Measurements from ENCODE around the gene RGS7.

The RGS7 gene

GRCh38 chr1:241332987-241333386, 24.0 kb downstream of the RGS7 start:
- H3K36me3 ChIP-seq (ENCODE audit: control insufficient read depth in 2 of 2, insufficient read depth in 2 of 2, low read length in 2 of 2) = no peaks in the 10 kb centered on the region
- no peak overlapping the region for H3K9ac ChIP-seq (ENCODE audit: low read depth in 1 of 2, low read length in 2 of 2)
- H3K4me1 ChIP-seq (ENCODE audit: control insufficient read depth in 2 of 2, insufficient read depth in 2 of 2, low read length in 2 of 2) = no peaks in the 10 kb centered on the region
- no peak overlapping the region for H3K4me3 ChIP-seq (ENCODE audit: low read length in 2 of 2)
- no peaks in the 10 kb centered on the region for H3K9me3 ChIP-seq (ENCODE audit: control insufficient read depth in 2 of 2, low read length in 2 of 2)
- no peak overlapping the region for H3K27ac ChIP-seq (ENCODE audit: low read depth in 2 of 2, low read length in 2 of 2)
- H3K27me3 ChIP-seq (ENCODE audit: control insufficient read depth in 2 of 2, insufficient read depth in 2 of 2, low read length in 2 of 2) = no peaks in the 10 kb centered on the region

DNA sequence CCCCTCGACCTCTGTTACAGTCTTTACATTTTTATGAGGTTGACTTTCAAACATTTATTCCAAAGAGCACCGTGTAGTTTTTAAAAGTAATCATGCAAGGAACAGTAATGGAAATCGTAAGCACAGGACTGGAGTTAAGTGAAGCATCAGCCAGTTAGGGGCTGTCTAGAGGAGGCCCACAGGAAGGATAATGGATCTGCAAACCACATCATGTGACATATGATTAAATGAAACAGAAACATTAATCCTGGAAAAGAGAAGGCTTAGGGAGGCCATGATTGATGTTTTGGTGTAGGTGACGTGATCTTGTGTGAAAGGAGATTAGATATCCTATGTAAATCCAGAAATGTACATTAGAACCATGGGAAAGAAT, 25.0 kb downstream of the RGS7 start:
- Histone ChIP-seq H3K27me3 (ENCODE audit: control insufficient read depth in 2 of 2, insufficient read depth in 2 of 2, low read length in 2 of 2) (no peaks in the 10 kb centered on the region), H3K9me3 (ENCODE audit: control insufficient read depth in 2 of 2, low read length in 2 of 2) (no peaks in the 10 kb centered on the region), H3K4me3 (ENCODE audit: low read length in 2 of 2) (no peak overlapping the region), H3K27ac (ENCODE audit: low read depth in 2 of 2, low read length in 2 of 2) (no peak overlapping the region), H3K36me3 (ENCODE audit: control insufficient read depth in 2 of 2, insufficient read depth in 2 of 2, low read length in 2 of 2) (no peaks in the 10 kb centered on the region), H3K9ac (ENCODE audit: low read depth in 1 of 2, low read length in 2 of 2) (no peak overlapping the region), H3K4me1 (ENCODE audit: control insufficient read depth in 2 of 2, insufficient read depth in 2 of 2, low read length in 2 of 2) (no peaks in the 10 kb centered on the region)

GRCh38 chr1:241331328-241332036, 25.5 kb downstream of the RGS7 start:
- H3K4me1 ChIP-seq (ENCODE audit: control insufficient read depth in 2 of 2, insufficient read depth in 2 of 2, low read length in 2 of 2) = no peaks in the 10 kb centered on the region
- no peak overlapping the region for H3K4me3 ChIP-seq (ENCODE audit: low read length in 2 of 2)
- H3K36me3 ChIP-seq (ENCODE audit: control insufficient read depth in 2 of 2, insufficient read depth in 2 of 2, low read length in 2 of 2) = no peaks in the 10 kb centered on the region
- H3K27ac ChIP-seq (ENCODE audit: low read depth in 2 of 2, low read length in 2 of 2) = no peak overlapping the region
- H3K27me3 ChIP-seq (ENCODE audit: control insufficient read depth in 2 of 2, insufficient read depth in 2 of 2, low read length in 2 of 2) = no peaks in the 10 kb centered on the region
- no peak overlapping the region for H3K9ac ChIP-seq (ENCODE audit: low read depth in 1 of 2, low read length in 2 of 2)
- no peaks in the 10 kb centered on the region for H3K9me3 ChIP-seq (ENCODE audit: control insufficient read depth in 2 of 2, low read length in 2 of 2)

- no peak overlapping the region for H3K9ac ChIP-seq (ENCODE audit: low read depth in 1 of 2, low read length in 2 of 2)
- no peaks in the 10 kb centered on the region for H3K9me3 ChIP-seq (ENCODE audit: control insufficient read depth in 2 of 2, low read length in 2 of 2)
- no peak overlapping the region for H3K27ac ChIP-seq (ENCODE audit: low read depth in 2 of 2, low read length in 2 of 2)
- no peaks in the 10 kb centered on the region for H3K4me1 ChIP-seq (ENCODE audit: control insufficient read depth in 2 of 2, insufficient read depth in 2 of 2, low read length in 2 of 2)
- H3K27me3 ChIP-seq (ENCODE audit: control insufficient read depth in 2 of 2, insufficient read depth in 2 of 2, low read length in 2 of 2) = no peaks in the 10 kb centered on the region
- H3K4me3 ChIP-seq (ENCODE audit: low read length in 2 of 2) = no peak overlapping the region
- H3K36me3 ChIP-seq (ENCODE audit: control insufficient read depth in 2 of 2, insufficient read depth in 2 of 2, low read length in 2 of 2) = no peaks in the 10 kb centered on the region
These were observed 26.2 kb downstream of the RGS7 start for GRCh38 chr1:241330619-241331327.

DNA sequence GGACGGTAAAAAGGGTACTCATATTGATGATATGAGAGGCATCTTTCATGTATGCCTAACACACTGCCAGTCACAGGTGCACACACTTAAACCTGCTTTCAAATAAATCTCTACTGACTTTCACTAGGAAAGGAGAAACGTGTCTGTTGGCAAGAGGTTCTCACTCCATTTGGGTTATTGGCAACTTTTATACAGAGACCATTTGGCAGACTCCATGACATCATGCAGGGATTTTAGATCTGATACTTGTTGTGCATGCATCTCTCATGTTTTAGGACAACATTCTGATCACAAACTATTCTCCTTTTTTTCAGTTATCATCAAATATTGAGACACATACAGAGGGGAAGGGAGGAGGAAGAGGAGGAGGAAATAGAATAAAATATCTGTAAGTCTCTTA, 31.5 kb downstream of the RGS7 start:
- Histone ChIP-seq H3K9me3 (ENCODE audit: control insufficient read depth in 2 of 2, low read length in 2 of 2) (no peaks in the 10 kb centered on the region), H3K9ac (ENCODE audit: low read depth in 1 of 2, low read length in 2 of 2) (no peak overlapping the region), H3K36me3 (ENCODE audit: control insufficient read depth in 2 of 2, insufficient read depth in 2 of 2, low read length in 2 of 2) (no peaks in the 10 kb centered on the region), H3K27me3 (ENCODE audit: control insufficient read depth in 2 of 2, insufficient read depth in 2 of 2, low read length in 2 of 2) (no peaks in the 10 kb centered on the region), H3K27ac (ENCODE audit: low read depth in 2 of 2, low read length in 2 of 2) (no peak overlapping the region), H3K4me3 (ENCODE audit: low read length in 2 of 2) (no peak overlapping the region), H3K4me1 (ENCODE audit: control insufficient read depth in 2 of 2, insufficient read depth in 2 of 2, low read length in 2 of 2) (no peaks in the 10 kb centered on the region)

DNA sequence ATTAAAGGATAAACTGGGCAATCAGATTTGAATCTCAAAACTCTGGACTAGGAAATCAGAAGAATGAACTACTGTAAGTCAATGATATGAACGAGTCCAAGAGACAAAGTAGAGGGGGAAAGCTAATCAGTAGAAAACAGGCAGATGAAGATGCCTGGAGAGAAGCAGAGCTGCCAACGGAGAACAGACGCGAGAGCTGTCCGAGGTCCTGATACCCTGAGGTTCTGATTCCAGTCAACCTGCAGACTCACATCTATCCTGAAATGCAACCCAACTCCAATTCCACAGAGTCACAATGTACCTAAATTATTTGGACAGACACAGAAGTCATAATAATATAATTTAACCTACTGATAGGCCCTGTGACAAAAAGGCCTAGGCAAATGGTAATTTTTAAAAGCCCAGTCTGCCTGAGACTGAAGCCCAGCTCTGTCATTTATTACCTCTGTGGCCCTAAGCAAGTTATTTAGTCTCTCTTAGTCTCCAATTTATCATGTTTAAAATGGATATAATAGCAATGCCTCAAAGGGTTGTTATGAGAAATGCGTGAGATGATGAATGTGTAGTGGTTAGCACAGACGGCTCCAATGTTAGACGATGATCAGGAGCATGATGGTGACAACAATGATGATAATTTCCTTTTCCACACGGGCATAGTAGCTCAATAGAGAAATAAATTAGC, 33.4 kb downstream of the RGS7 start:
- no peaks in the 10 kb centered on the region for H3K36me3 ChIP-seq (ENCODE audit: control insufficient read depth in 2 of 2, insufficient read depth in 2 of 2, low read length in 2 of 2)
- no peaks in the 10 kb centered on the region for H3K9me3 ChIP-seq (ENCODE audit: control insufficient read depth in 2 of 2, low read length in 2 of 2)
- no peaks in the 10 kb centered on the region for H3K4me1 ChIP-seq (ENCODE audit: control insufficient read depth in 2 of 2, insufficient read depth in 2 of 2, low read length in 2 of 2)
- H3K4me3 ChIP-seq (ENCODE audit: low read length in 2 of 2) = no peak overlapping the region
- H3K9ac ChIP-seq (ENCODE audit: low read depth in 1 of 2, low read length in 2 of 2) = no peak overlapping the region
- no peak overlapping the region for H3K27ac ChIP-seq (ENCODE audit: low read depth in 2 of 2, low read length in 2 of 2)
- no peaks in the 10 kb centered on the region for H3K27me3 ChIP-seq (ENCODE audit: control insufficient read depth in 2 of 2, insufficient read depth in 2 of 2, low read length in 2 of 2)

DNA sequence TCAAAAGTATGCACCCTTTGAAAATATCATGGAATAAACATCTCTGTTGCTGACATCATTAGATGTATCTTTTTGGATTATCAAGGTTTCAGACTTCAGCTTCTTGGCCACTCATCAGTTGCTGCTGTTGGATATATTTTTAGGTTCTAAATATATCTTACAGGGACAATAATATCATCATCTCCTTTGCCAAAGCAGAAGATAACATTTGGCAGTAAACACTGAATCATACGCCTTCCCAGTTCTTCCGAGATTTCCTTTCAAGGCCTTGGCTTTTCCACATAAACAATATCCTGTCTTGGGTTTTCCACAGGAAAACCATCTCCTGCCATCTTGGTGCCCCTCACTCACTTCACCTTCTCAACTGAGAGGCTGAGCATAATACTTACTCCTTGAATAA, 39.3 kb downstream of the RGS7 start:
- no peak overlapping the region for H3K4me3 ChIP-seq (ENCODE audit: low read length in 2 of 2)
- no peak overlapping the region for H3K27ac ChIP-seq (ENCODE audit: low read depth in 2 of 2, low read length in 2 of 2)
- no peak overlapping the region for H3K9ac ChIP-seq (ENCODE audit: low read depth in 1 of 2, low read length in 2 of 2)
- H3K36me3 ChIP-seq (ENCODE audit: control insufficient read depth in 2 of 2, insufficient read depth in 2 of 2, low read length in 2 of 2) = no peaks in the 10 kb centered on the region
- no peaks in the 10 kb centered on the region for H3K27me3 ChIP-seq (ENCODE audit: control insufficient read depth in 2 of 2, insufficient read depth in 2 of 2, low read length in 2 of 2)
- no peaks in the 10 kb centered on the region for H3K4me1 ChIP-seq (ENCODE audit: control insufficient read depth in 2 of 2, insufficient read depth in 2 of 2, low read length in 2 of 2)
- no peaks in the 10 kb centered on the region for H3K9me3 ChIP-seq (ENCODE audit: control insufficient read depth in 2 of 2, low read length in 2 of 2)

- Histone ChIP-seq H3K27ac (ENCODE audit: low read depth in 2 of 2, low read length in 2 of 2) (no peak overlapping the region), H3K9ac (ENCODE audit: low read depth in 1 of 2, low read length in 2 of 2) (no peak overlapping the region)
These were observed 40.6 kb downstream of the RGS7 start for GRCh38 chr1:241316372-241316771.

GRCh38 chr1:241311056-241311746, 45.8 kb downstream of the RGS7 start:
- H3K27ac ChIP-seq (ENCODE audit: low read depth in 2 of 2, low read length in 2 of 2) = no peak overlapping the region
- no peak overlapping the region for H3K9ac ChIP-seq (ENCODE audit: low read depth in 1 of 2, low read length in 2 of 2)
- no peaks in the 10 kb centered on the region for H3K4me1 ChIP-seq (ENCODE audit: control insufficient read depth in 2 of 2, insufficient read depth in 2 of 2, low read length in 2 of 2)
- no peak overlapping the region for H3K4me3 ChIP-seq (ENCODE audit: low read length in 2 of 2)
- H3K27me3 ChIP-seq (ENCODE audit: control insufficient read depth in 2 of 2, insufficient read depth in 2 of 2, low read length in 2 of 2) = no peaks in the 10 kb centered on the region
- no peaks in the 10 kb centered on the region for H3K36me3 ChIP-seq (ENCODE audit: control insufficient read depth in 2 of 2, insufficient read depth in 2 of 2, low read length in 2 of 2)
- H3K9me3 ChIP-seq (ENCODE audit: control insufficient read depth in 2 of 2, low read length in 2 of 2) = no peaks in the 10 kb centered on the region

More at GRCh38 chr1:241316372-241316771, 40.6 kb downstream of the RGS7 start:
- Histone ChIP-seq H3K9me3 (ENCODE audit: control insufficient read depth in 2 of 2, low read length in 2 of 2) (no peaks in the 10 kb centered on the region), H3K4me3 (ENCODE audit: low read length in 2 of 2) (no peak overlapping the region), H3K36me3 (ENCODE audit: control insufficient read depth in 2 of 2, insufficient read depth in 2 of 2, low read length in 2 of 2) (no peaks in the 10 kb centered on the region), H3K27me3 (ENCODE audit: control insufficient read depth in 2 of 2, insufficient read depth in 2 of 2, low read length in 2 of 2) (no peaks in the 10 kb centered on the region), H3K4me1 (ENCODE audit: control insufficient read depth in 2 of 2, insufficient read depth in 2 of 2, low read length in 2 of 2) (no peaks in the 10 kb centered on the region)

DNA sequence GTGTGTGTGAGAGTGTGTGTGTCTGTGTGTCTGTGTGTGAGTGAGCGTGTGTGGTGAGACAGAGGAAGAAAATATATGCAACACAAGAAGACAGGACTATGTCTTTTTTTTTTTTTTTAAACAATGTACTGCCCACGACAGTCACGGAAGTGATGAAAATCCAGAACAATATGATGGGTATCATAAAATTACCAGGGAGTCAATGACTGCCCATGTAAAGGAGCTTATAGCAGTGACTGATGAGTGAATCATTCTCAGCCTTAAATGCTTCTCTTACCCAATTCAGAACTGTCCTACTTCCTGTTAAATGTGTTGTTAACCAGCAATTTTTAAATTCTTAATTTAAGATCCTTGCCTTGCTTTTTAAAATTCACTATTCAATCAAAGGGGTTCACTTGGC, 46.6 kb downstream of the RGS7 start:
- Histone ChIP-seq H3K9ac (ENCODE audit: low read depth in 1 of 2, low read length in 2 of 2) (no peak overlapping the region), H3K4me1 (ENCODE audit: control insufficient read depth in 2 of 2, insufficient read depth in 2 of 2, low read length in 2 of 2) (no peaks in the 10 kb centered on the region), H3K9me3 (ENCODE audit: control insufficient read depth in 2 of 2, low read length in 2 of 2) (no peaks in the 10 kb centered on the region), H3K36me3 (ENCODE audit: control insufficient read depth in 2 of 2, insufficient read depth in 2 of 2, low read length in 2 of 2) (no peaks in the 10 kb centered on the region), H3K27ac (ENCODE audit: low read depth in 2 of 2, low read length in 2 of 2) (no peak overlapping the region), H3K4me3 (ENCODE audit: low read length in 2 of 2) (no peak overlapping the region), H3K27me3 (ENCODE audit: control insufficient read depth in 2 of 2, insufficient read depth in 2 of 2, low read length in 2 of 2) (no peaks in the 10 kb centered on the region)

All from mucosa of rectum (tissue), 2 donors.